Adrenal gland (tissue), 5 donors: Measurements from ENCODE around the gene ID1.

ENCODE experiments used
- CTCF ChIP-seq, 6 experiments: fragments of 450-650 bp in 4 of 6; fragments of 200-600 bp in 2 of 6; sonication (generic) in 1 of 6; IDR thresholded peaks; 1 replicate in 5 of 6; 2 replicates in 1 of 6; pipeline versions ENCODE4 v1.5.1 to v1.8.0; 2016 to 2021; ENCODE audit warnings: antibody characterized with exemption in 6 of 6, mild to moderate bottlenecking in 2 of 6, moderate library complexity in 1 of 6
- POLR2A ChIP-seq, 2 donors: fragments of 450-650 bp; IDR thresholded peaks; one replicate each; pipeline ENCODE4 v1.6.1; 2017; ENCODE audit warnings: antibody characterized with exemption in 2 of 2, mild to moderate bottlenecking in 2 of 2, moderate library complexity in 1 of 2
- donor health status: DM: no; HTN: no; CAD: no.

GRCh38 chr20:31632548-31633338 lies 27.7 kb downstream of the ID1 start:
- TF ChIP-seq CTCF (IDR thresholded peaks at IDR 0.05) (no peak), POLR2A (IDR thresholded peaks at IDR 0.05) (no peak)
